Nephron (organoid): ENCODE data around the gene PRKN.

Source experiments
- H3K27ac Mint-ChIP-seq, 3 experiments: 2 replicates each; pipeline ENCODE4 v1.8.0; 2020; ENCODE audit warnings: mixed read lengths in 3 of 3, mild to moderate bottlenecking in 2 of 3, moderate library complexity in 1 of 3
- H3K27me3 Mint-ChIP-seq: 2 replicates; pipeline ENCODE4 v1.8.0; 2021; ENCODE audit warnings: low read depth, mild to moderate bottlenecking, moderate library complexity, mixed read lengths
- H3K36me3 Mint-ChIP-seq: 2 replicates; pipeline ENCODE4 v1.8.0; 2020; ENCODE audit warnings: low read depth, mixed read lengths
- H3K4me1 Mint-ChIP-seq: 2 replicates; pipeline ENCODE4 v1.8.0; 2020; ENCODE audit warnings: mixed read lengths
- H3K4me3 Mint-ChIP-seq, 3 experiments: 2 replicates each; pipeline ENCODE4 v1.8.0; 2020; ENCODE audit warnings: mild to moderate bottlenecking in 3 of 3, mixed read lengths in 3 of 3, moderate library complexity in 2 of 3
- H3K9me3 Mint-ChIP-seq: 2 replicates; pipeline ENCODE4 v1.8.0; 2020; ENCODE audit warnings: mixed read lengths
- CTCF ChIP-seq, 3 experiments: fragments of 200-600 bp; sonication (generic); IDR thresholded peaks; one replicate each; pipeline ENCODE4 v1.5.0; 2021; ENCODE audit warnings: antibody characterized with exemption in 3 of 3; ENCODE audit not compliant: unreplicated experiment in 3 of 3

PRKN gene

DNA sequence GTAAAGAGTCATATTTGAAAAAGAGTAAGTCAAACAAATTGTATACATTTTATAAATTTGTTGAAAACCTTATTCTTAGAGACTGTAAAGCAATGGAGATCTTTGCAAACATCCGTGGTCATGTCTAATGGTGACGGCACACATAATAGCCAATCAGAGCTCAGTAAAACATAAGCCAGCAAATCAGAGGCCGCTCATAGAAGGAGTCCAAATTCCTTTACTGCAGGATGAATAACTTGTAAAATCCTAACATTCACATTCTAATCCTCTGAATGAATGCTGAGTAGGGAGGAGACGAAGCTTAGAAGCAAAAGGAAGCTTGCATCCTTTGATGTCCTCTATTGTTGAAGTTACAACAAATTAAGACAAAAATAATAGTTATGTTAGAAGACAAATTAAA lies 401.7 kb downstream of the PRKN start:
- H3K27ac Mint-ChIP-seq = no peak overlapping the region
- H3K4me3 Mint-ChIP-seq = no peak overlapping the region
- peaks cover 6% of the 10 kb centered on the region for H3K9me3 Mint-ChIP-seq
- H3K4me1 Mint-ChIP-seq = no peaks in the 10 kb centered on the region
- no peak for TF ChIP-seq CTCF (IDR thresholded peaks at IDR 0.05; ENCODE audit: unreplicated experiment in 3 of 3)
- H3K27me3 Mint-ChIP-seq = no peaks in the 10 kb centered on the region
- H3K36me3 Mint-ChIP-seq = no peaks in the 10 kb centered on the region

DNA sequence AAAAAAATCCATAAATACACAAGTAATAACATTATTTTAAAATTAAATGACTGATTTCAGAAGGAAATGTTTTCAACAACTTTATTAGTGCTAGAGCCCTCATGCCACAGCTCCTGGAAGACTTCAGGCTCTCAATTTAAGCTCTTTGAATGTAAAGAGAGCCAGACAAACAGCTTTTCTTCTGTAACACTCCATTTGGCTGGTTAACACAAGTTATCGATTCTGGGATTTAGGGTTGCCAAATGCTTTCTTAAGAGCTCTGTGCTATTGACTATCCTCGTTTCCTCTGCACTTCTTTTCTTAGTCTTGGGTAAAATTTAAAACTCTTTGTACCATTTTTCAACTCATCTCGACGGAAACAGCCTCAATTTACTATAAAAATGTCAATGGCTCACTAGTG lies 402.5 kb downstream of the PRKN start:
- Mint-ChIP-seq H3K4me3 (no peak overlapping the region), H3K4me1 (no peaks in the 10 kb centered on the region), H3K27ac (no peak overlapping the region), H3K9me3 (peaks cover 9% of the 10 kb centered on the region), H3K36me3 (no peaks in the 10 kb centered on the region), H3K27me3 (no peaks in the 10 kb centered on the region)
- TF ChIP-seq CTCF (IDR thresholded peaks at IDR 0.05; ENCODE audit: unreplicated experiment in 3 of 3) = no peak

- Mint-ChIP-seq H3K27me3 (no peaks in the 10 kb centered on the region), H3K27ac (no peak overlapping the region), H3K36me3 (no peaks in the 10 kb centered on the region), H3K4me1 (no peaks in the 10 kb centered on the region), H3K9me3 (no peaks in the 10 kb centered on the region), H3K4me3 (no peak overlapping the region)
- TF ChIP-seq CTCF (IDR thresholded peaks at IDR 0.05; ENCODE audit: unreplicated experiment in 3 of 3) = no peak
These were observed 412.3 kb downstream of the PRKN start for GRCh38 chr6:162315291-162315690.

DNA sequence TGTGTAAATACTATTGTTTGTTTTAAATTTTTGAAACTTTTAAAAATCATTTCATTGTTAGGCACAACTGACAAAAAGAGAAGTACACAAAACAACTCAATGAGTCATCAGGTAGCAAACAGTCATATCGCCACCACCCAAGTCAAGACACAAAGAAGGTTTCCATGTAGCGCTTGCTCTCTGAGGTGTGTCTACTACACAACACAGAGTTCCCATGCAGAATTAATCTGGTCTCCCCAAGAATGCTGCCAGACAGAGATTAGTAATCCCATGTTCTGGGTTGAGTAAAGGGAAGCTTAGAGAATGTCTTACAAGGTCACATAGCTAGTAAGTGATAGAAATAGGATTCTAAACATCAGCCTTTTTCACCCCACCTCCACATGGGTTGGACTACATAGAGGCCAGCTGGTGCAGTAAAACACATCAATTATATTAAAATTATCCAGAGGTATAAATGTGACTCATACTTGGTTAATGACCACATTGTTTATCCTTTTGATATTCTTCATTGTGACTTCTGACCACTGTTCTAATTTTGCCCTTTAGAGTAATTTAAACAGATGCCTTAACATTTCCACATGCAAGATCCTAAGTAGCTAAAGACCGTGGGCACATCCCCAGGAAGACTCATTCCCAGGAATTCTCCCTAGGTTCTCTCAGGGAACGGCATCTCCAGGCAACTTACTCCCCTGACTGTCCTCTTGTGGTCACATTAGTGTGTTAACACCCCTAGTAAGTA lies 413.5 kb downstream of the PRKN start:
- TF ChIP-seq CTCF (IDR thresholded peaks at IDR 0.05; ENCODE audit: unreplicated experiment in 3 of 3) = no peak
- Mint-ChIP-seq H3K36me3 (no peaks in the 10 kb centered on the region), H3K27me3 (no peaks in the 10 kb centered on the region), H3K4me3 (no peak overlapping the region), H3K4me1 (no peaks in the 10 kb centered on the region), H3K9me3 (no peaks in the 10 kb centered on the region), H3K27ac (no peak overlapping the region)

DNA sequence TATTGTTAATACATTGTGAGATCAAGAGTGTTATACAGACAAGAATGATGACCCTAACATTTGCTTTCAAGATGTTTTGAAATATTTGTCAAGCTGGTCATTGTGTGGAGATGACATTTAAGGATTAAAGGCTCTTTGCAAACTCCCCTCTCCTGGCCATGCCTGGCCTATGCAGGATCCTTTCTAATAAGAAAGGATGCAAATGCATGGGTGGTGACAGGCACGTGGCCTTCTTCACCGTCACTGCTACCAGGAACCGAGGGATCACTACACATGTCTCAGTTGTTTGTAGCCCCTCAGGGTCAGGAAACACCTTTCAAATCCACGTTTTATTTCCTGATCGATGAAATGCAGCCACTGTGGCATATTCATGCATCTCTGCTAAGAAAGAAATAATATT lies 419.7 kb downstream of the PRKN start:
- Mint-ChIP-seq H3K27ac (no peak overlapping the region), H3K9me3 (no peaks in the 10 kb centered on the region), H3K4me1 (peaks cover 5% of the 10 kb centered on the region), H3K36me3 (no peaks in the 10 kb centered on the region), H3K4me3 (no peak overlapping the region), H3K27me3 (no peaks in the 10 kb centered on the region)
- no peak for TF ChIP-seq CTCF (IDR thresholded peaks at IDR 0.05; ENCODE audit: unreplicated experiment in 3 of 3)

GRCh38 chr6:162306616-162307015 lies 420.9 kb downstream of the PRKN start:
- H3K27me3 Mint-ChIP-seq = no peaks in the 10 kb centered on the region
- H3K27ac Mint-ChIP-seq = no peak overlapping the region
- H3K36me3 Mint-ChIP-seq = no peaks in the 10 kb centered on the region
- no peak overlapping the region for H3K4me3 Mint-ChIP-seq
- peaks cover 5% of the 10 kb centered on the region for H3K4me1 Mint-ChIP-seq
- H3K9me3 Mint-ChIP-seq = no peaks in the 10 kb centered on the region
- no peak for TF ChIP-seq CTCF (IDR thresholded peaks at IDR 0.05; ENCODE audit: unreplicated experiment in 3 of 3)
